Measurements from ENCODE around the gene CAMTA1. TPM values are rescaled to one million over a fixed set of nuclear protein-coding genes. Genes with fewer than 3 reads are reported as not detected.

CAMTA1 gene
- total and polyA plus RNA-seq, 9 of the 15 experiments (the other 6 are each of a cell fraction or from before 2014, with no cell fraction given), result 43.9 to 161 (median 65.9) TPM

- TF ChIP-seq ZNF511 (CRISPR knock-in tag; IDR thresholded peaks at IDR 0.05) (no peak), NCOA1 (IDR thresholded peaks at IDR 0.05; ENCODE audit: low read depth) (no peak), HMGXB4 (CRISPR knock-in tag; IDR thresholded peaks at IDR 0.05) (0 out of 2 replicates have a peak, but pooled peaks have one; percentile 3), KDM1A (IDR thresholded peaks at IDR 0.05) (no peak), NR2C1 (IDR thresholded peaks at IDR 0.05) (peak; percentile 48; the same call in 1 of the 2 replicates), NR2C1 (tag; IDR thresholded peaks at IDR 0.05) (peak; percentile 33; the same call in 1 of the 2 replicates), NRF1 (conservative IDR thresholded peaks at IDR 0.05 in 1 of 2, IDR thresholded peaks at IDR 0.05 in 1 of 2) (peak in 1 of 2 experiments; percentile 49; a peak in 2 of 4 replicates), ERF (CRISPR knock-in tag; IDR thresholded peaks at IDR 0.05) (no peak), SRSF9 (IDR thresholded peaks at IDR 0.05; ENCODE audit: borderline replicate concordance, low read depth, low read length) (no peak), E2F1 (CRISPR knock-in tag; IDR thresholded peaks at IDR 0.05) (peak; percentile 43; the same call in 1 of the 2 replicates), PRMT5 (CRISPR knock-in tag; IDR thresholded peaks at IDR 0.05) (no peak), MTF1 (CRISPR knock-in tag; IDR thresholded peaks at IDR 0.05; ENCODE audit: borderline replicate concordance) (no peak), RBM14 (IDR thresholded peaks at IDR 0.05; ENCODE audit: borderline replicate concordance, insufficient read depth, low read depth, low read length) (no peak), EGR1 (conservative IDR thresholded peaks at IDR 0.05) (peak; percentile 81), ZNF445 (CRISPR knock-in tag; IDR thresholded peaks at IDR 0.05; ENCODE audit: low read depth) (no peak), CBFA2T3 (IDR thresholded peaks at IDR 0.05) (no peak), PRPF4 (IDR thresholded peaks at IDR 0.05; ENCODE audit: insufficient read depth, low read depth, low read length, poor library complexity, severe bottlenecking) (no peak), ETV5 (CRISPR knock-in tag; IDR thresholded peaks at IDR 0.05; ENCODE audit: low read depth) (peak; percentile 12; the same call in 1 of the 2 replicates), CEBPG (CRISPR knock-in tag; IDR thresholded peaks at IDR 0.05) (peak; percentile 65; the same call in 1 of the 2 replicates), CEBPG (tag; conservative IDR thresholded peaks at IDR 0.05 in 1 of 2, IDR thresholded peaks at IDR 0.05 in 1 of 2) (peak in 1 of 2 experiments; percentile 63; a peak in 2 of 4 replicates), GATAD2B (IDR thresholded peaks at IDR 0.05; ENCODE audit: borderline replicate concordance) (peak; percentile 74; the same call in 1 of the 2 replicates), SMARCE1 (IDR thresholded peaks at IDR 0.05) (no peak)
Measured at GRCh38 chr1:7770997-7771822, 986.0 kb downstream of the CAMTA1 start, which contains the start of gene VAMP3 (continued).
